Bronchial epithelial cell (primary cell): Measurements from ENCODE around the gene B4GALT5. TPM values are rescaled to one million over a fixed set of nuclear protein-coding genes. Genes with fewer than 3 reads are reported as not detected.

Experiments
- DNase-seq: peaks from one replicate; pipeline ENCODE4 v3.0.0-alpha.2; 2010; ENCODE audit warnings: low read depth
- FAIRE-seq: peaks from 2 replicates; lab custom pipeline; 2011; peaks lifted over from hg19 to GRCh38; lab: Jason Lieb, UNC
- H3K27me3 ChIP-seq: 2 replicates; pipeline ENCODE4 v1.5.1; 2011; ENCODE audit warnings: low read length; ENCODE audit not compliant: control insufficient read depth, insufficient read depth
- H3K36me3 ChIP-seq: 2 replicates; pipeline ENCODE4 v1.5.1; 2011; ENCODE audit warnings: low read length; ENCODE audit not compliant: control insufficient read depth, insufficient read depth
- H3K4me3 ChIP-seq: 2 replicates; pipeline ENCODE4 v1.5.1; 2011; ENCODE audit warnings: mild to moderate bottlenecking, low read depth, low read length, control low read depth
- CTCF ChIP-seq: IDR thresholded peaks from 2 replicates; pipeline ENCODE4 v1.5.1; 2011; ENCODE audit warnings: mild to moderate bottlenecking, moderate library complexity, low read length, control low read depth, inconsistent platforms; ENCODE audit not compliant: insufficient read depth, severe bottlenecking
- total RNA-seq: library from RNA; depleted of rRNA; stranded (reverse); fragments of >200 nt; gene quantifications from 2 replicates; pipeline ENCODE4 v1.2.1, GENCODE V29; 2014

B4GALT5 gene
- total RNA-seq, 1 donor from 2014 or later: 9.7 TPM

GRCh38 chr20:49583343-49583668 is 130.4 kb downstream of the B4GALT5 start:
- no peak overlapping the region for H3K4me3 ChIP-seq
- H3K27me3 ChIP-seq: peaks cover 7% of the 10 kb centered on the region
- DNase-seq: no peak
- H3K36me3 ChIP-seq: no peaks in the 10 kb centered on the region
- FAIRE-seq: no peak
- no peak for TF ChIP-seq CTCF

Other genes with a start within 250 kb of the B4GALT5 start
- gene KCNB1, start 231.2 kb downstream of the B4GALT5 start, total RNA-seq: not detected in 2 replicates
- gene PTGIS, start 145.7 kb downstream of the B4GALT5 start, total RNA-seq: 0.13 and 4.7 TPM in 2 replicates
- 1.6 and 4.6 TPM in 2 replicates for gene SLC9A8, start 99.0 kb upstream of the B4GALT5 start, total RNA-seq
- 0.79 and 1.0 TPM in 2 replicates for gene SPATA2, start 201.7 kb upstream of the B4GALT5 start, total RNA-seq
- gene RNF114, start 222.5 kb upstream of the B4GALT5 start, total RNA-seq: 28.2 and 67.1 TPM in 2 replicates